Measurements from ENCODE around the gene ITGA3.
A peak's percentile ranks its signal among the peaks of the same experiment; 100 is the strongest.

The ITGA3 gene

GRCh38 chr17:50055426-50056216 lies at the start of gene ITGA3:
TSS of gene ITGA3 (plus strand) at chr17:50056110. CDS start at chr17:50056440, 330 bp downstream.
- peak; percentile 37 to 51 for DNase-seq

GRCh38 chr17:50009282-50009681 lies 46.6 kb upstream of the ITGA3 start:
- DNase-seq: no peak

- no peak for DNase-seq
Measured at GRCh38 chr17:50013079-50013478, 42.8 kb upstream of the ITGA3 start.

GRCh38 chr17:50014471-50015088 lies 41.3 kb upstream of the ITGA3 start:
- DNase-seq: no peak

- no peak for DNase-seq
Measured at GRCh38 chr17:50015146-50015545, 40.8 kb upstream of the ITGA3 start.

- DNase-seq: no peak
Measured at GRCh38 chr17:50018909-50019308, 37.0 kb upstream of the ITGA3 start.

- no peak for DNase-seq
Measured at GRCh38 chr17:50020841-50021599, 34.9 kb upstream of the ITGA3 start.

- no peak for DNase-seq
Measured at GRCh38 chr17:50021681-50022370, 34.1 kb upstream of the ITGA3 start.

GRCh38 chr17:50022463-50023130 lies 33.3 kb upstream of the ITGA3 start:
- no peak for DNase-seq

- no peak for DNase-seq
Measured at GRCh38 chr17:50023520-50023919, 32.4 kb upstream of the ITGA3 start.

GRCh38 chr17:50024808-50025207 lies 31.1 kb upstream of the ITGA3 start:
- DNase-seq: no peak

GRCh38 chr17:50026046-50026675 lies 29.7 kb upstream of the ITGA3 start:
- no peak for DNase-seq

GRCh38 chr17:50026837-50027171 lies 29.1 kb upstream of the ITGA3 start:
- peak; percentile 82 to 86 for DNase-seq

- DNase-seq: no peak
Measured at GRCh38 chr17:50027172-50027880, 28.6 kb upstream of the ITGA3 start.

- no peak for DNase-seq
Measured at GRCh38 chr17:50027881-50028735, 27.8 kb upstream of the ITGA3 start.

- DNase-seq: no peak
Measured at GRCh38 chr17:50028736-50029120, 27.2 kb upstream of the ITGA3 start.

- no peak for DNase-seq
Measured at GRCh38 chr17:50029185-50029584, 26.7 kb upstream of the ITGA3 start.

GRCh38 chr17:50033316-50033715 lies 22.6 kb upstream of the ITGA3 start:
- no peak for DNase-seq

GRCh38 chr17:50034498-50035364 lies 21.2 kb upstream of the ITGA3 start:
- no peak for DNase-seq
